GM19467 (cell line): ENCODE data around the gene PEX11G.
"Not testable (repeated sequence)": the region's sequence is repeated elsewhere in the genome, so short reads cannot be mapped to it uniquely, and the experiment has no call there.

Source experiments
- ATAC-seq: cut with Tn5 transposase; IDR thresholded peaks from one replicate; pipeline ENCODE4 v1.9.1; 2021; ENCODE audit warnings: mild to moderate bottlenecking, moderate library complexity; ENCODE audit not compliant: unreplicated experiment

Gene PEX11G

GRCh38 chr19:7470540-7471305, 18.1 kb downstream of the PEX11G start:
- no peak for ATAC-seq

DNA sequence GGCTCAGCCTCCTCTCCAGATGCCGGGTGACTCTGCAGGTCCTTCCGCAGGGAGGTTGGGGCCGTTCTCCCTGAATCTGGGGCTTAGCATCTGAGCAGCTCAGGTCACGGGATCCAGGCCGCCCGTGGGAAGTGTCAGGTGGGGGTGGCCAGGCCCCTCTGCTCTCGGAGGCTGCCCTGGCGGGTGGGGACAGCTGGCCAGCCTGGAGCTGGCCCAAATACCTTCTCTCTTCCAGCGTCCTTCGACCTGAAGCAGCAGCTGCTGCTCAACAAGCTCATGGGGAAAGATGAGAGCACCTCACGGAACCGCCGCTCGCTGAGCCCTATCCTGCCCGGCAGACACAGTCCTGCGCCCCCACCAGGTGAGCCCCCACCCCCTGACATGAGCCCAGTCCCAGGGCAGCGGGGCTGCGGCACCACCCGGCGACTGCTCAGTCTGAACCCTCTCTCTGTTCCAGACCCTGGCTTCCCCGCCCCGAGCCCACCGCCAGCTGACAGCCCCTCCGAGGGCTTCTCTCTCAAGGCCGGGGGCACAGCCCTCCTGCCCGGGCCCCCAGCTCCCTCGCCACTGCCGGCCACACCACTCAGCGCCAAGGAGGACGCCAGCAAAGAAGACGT, 19.1 kb downstream of the PEX11G start:
- ATAC-seq, result no peak

- no peak for ATAC-seq
Observed at GRCh38 chr19:7468840-7469239, 20.0 kb downstream of the PEX11G start.

DNA sequence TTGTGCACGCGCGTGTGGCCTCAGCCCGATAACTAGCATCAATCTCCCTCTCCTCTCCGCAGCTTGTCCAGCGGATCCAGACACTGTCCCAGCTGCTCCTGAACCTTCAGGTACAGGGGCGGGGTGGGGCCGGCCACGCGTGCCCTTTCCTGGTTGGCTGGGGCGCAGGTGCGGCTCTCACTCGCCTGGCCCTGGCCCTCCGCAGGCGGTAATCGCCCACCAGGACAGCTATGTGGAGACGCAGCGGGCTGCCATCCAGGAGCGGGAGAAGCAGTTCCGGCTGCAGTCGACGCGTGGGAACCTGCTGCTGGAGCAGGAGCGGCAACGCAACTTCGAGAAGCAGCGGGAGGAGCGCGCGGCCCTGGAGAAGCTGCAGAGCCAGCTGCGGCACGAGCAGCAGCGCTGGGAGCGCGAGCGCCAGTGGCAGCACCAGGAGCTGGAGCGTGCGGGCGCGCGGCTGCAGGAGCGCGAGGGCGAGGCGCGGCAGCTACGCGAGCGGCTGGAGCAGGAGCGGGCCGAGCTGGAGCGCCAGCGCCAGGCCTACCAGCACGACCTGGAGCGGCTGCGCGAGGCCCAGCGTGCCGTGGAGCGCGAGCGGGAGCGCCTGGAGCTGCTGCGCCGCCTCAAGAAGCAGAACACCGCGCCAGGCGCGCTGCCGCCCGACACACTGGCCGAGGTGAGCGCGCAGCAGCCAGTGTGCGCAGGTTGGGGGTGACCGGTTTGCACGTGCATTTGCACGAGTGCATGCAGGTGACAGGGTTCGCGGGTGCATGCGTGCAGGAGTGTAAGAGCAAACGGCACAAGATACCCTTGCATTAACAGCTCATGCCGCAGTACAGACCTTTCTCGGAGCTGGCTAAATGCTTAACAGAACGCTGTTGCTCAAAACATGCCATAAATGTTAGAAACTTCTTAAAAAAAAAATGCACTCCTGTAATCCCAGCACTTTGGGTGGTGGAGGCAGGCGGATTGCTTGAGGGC, 21.5 kb downstream of the PEX11G start:
- ATAC-seq, result no peak

- no peak for ATAC-seq
Observed at GRCh38 chr19:7463575-7463974, 25.3 kb downstream of the PEX11G start.

DNA sequence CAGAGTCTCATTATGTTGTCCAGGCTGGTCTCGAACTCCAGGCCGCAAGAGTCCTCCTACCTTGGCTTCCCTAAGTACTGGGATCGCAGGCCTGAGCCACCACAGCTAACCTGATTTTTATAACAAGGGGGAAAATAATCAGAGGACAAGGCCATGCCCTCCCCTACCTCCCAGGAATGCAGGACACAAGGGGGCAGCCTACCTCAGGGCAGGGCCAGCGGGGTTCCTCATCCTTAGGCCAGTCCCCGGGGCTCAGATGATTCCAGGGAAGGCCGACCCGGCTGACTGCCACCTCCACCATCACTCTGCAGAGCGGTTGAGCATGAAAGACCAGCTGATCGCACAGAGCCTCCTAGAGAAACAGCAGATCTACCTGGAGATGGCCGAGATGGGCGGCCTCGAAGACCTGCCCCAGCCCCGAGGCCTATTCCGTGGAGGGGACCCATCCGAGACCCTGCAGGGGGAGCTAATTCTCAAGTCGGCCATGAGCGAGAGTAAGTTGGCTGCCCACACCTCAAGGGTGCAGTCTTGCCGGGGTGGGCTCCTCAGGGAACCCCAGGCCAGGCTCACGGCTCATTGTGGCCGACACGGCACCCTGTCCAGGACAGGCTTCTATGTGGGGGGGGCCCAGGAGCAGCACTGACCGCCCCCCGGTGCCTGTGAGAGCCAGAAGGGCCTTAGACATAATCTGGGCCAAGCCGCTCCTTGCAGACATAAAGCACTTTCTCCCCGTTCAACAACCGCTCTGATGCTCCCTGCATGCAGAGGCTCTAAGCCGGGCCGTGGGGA, 26.8 kb downstream of the PEX11G start:
- no peak for ATAC-seq

DNA sequence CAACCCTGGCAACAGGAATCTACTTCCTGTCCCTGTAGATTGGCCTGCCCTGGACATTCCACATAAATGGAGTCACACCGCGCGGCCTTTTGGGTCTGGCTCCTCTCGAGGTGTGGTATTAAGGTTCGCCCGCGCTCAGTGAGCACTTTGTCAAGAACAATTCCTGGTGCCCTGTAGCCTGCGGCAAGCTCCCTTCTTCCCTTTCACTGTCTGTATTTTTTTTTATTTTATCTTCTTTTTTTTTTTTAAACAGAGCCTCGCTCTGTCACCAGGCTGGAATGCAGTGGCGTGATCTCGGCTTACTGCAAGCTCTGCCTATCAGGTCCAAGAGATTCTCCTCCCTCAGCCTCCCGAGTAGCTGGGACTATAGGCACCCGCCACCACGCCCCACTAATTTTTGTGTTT, 28.3 kb downstream of the PEX11G start:
- ATAC-seq, result no peak

DNA sequence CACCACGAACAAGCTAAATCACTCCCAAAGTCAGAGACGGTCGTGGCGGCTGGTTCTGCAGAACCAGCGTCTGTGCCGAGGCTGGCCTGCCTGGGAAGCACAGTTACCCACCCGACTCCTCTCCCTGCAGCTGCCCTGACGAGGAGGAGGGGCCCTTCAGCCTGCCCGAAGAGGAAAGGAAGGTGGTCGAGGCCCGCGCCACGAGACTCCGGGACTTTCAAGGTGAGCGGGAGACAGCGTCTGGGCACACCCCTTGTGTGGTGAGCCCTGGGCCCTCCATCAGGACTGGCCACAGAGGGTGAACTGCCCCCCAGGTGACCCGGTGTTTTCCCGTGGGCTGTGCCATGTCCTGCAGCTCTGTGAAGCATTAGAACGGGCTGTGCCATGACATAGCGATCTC, 29.1 kb downstream of the PEX11G start:
- ATAC-seq, result no peak

- no peak for ATAC-seq
Observed at GRCh38 chr19:7458675-7459074, 30.2 kb downstream of the PEX11G start.

GRCh38 chr19:7456964-7457541, 31.8 kb downstream of the PEX11G start:
- no peak for ATAC-seq

DNA sequence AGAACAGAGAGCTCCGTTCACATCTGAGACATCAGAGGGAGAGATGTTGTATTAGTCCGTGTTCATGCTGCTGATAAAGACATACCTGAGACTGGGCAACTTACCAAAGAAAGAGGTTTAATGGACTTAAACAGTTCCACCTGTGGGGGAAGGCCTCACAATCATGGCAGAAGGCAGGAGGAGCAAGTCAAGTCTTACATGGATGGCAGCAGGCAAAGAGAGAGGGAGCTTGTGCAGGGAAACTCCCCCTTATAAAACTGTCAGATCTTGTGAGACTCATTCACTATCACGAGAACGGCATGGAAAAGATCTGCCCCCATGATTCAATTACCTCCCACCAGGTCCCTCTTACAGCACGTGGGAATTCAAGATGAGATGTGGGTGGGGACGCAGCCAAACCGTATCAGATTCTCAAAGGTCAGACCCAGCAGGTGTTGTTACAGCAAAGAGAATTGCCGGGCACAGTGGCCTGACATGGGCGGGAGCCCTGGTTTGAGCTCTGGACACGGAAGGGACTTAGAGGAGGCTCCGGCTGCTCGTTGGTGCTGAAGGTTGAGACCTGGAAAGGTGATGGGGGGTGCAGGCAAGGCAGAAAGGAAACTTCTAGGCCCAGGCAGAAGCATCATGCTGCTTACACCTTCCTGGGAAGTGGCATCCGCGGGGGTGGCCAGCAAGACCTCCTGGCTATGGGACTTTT, 33.1 kb downstream of the PEX11G start:
- ATAC-seq, result no peak

GRCh38 chr19:7454998-7455397, 33.8 kb downstream of the PEX11G start:
- ATAC-seq, result no peak

- ATAC-seq, result no peak
Observed at GRCh38 chr19:7450243-7451223, 38.3 kb downstream of the PEX11G start.

DNA sequence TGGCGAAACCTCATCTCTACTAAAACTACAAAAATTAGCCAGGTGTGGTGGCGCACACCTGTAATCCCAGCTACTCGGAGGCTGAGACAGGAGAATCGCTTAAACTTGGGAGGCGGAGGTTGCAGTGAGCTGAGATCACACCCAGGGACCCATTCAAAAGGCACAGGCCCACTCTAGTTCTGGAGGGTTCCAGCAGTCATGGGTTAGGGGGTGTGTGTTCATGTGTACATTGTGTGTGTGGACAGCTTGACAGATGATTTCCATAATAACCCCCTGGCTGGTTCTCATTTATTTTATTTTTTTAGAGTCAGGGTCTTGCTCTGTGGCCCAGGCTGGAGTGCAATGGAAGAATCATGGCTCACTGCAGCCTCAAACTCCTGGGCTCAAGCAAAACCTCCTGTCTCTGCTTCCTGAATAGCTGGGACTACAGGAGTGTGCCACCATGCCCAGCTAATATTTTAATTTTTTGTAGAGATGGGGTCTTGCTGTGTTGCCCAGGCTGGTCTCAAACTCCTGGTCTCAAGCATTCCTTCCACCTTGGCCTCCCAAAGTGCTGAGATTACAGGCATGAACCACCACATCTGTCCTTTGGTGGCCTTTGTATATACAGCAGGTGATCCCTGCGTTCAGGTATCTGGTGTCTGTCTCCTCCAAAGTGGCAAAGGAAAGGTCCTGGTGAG, 39.3 kb downstream of the PEX11G start:
- not testable (repeated sequence) for ATAC-seq

DNA sequence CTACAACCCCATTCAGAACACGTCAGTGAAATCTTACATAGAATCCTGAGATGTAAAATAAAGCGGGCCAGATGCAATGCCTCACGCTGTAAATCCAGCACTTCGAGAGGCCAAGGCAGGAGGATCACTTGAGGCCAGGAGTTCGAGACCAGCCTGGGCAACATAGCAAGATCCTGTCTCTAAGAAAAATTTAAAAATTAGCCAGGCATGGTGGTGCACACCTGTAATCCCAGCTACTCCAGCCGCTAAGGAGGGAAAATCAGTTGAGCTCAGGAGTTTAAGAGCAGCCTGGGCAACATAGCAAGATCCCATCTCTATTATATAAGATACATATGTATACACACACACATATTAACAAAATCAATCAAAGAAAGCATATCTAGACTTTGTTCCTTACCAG, 41.2 kb downstream of the PEX11G start:
- ATAC-seq, result no peak

GRCh38 chr19:7445104-7445503, 43.7 kb downstream of the PEX11G start:
- no peak for ATAC-seq

GRCh38 chr19:7444042-7444441, 44.8 kb downstream of the PEX11G start:
- ATAC-seq, result no peak

GRCh38 chr19:7442423-7442822, 46.4 kb downstream of the PEX11G start:
- no peak for ATAC-seq
